Activated CD8-positive, alpha-beta memory T cell treated with anti-CD3 and anti-CD28 coated beads for 36 hours (primary cell): ENCODE results near the gene NR2C1. TPM values are rescaled to one million over a fixed set of nuclear protein-coding genes. Genes with fewer than 3 reads are reported as not detected.
"Not testable (repeated sequence)": the region's sequence is repeated elsewhere in the genome, so short reads cannot be mapped to it uniquely, and the experiment has no call there.

ENCODE experiments used
- CTCF ChIA-PET: fragments of 350-600 bp; sonication (Branson Sonifier 250); formaldehyde crosslinking; loops from one replicate; lab custom pipeline; 2021; ENCODE audit warnings: antibody characterized with exemption; lab: Charles Lee
- POLR2A ChIA-PET: fragments of 350-600 bp; sonication (Branson Sonifier 250); formaldehyde crosslinking; loops from one replicate; lab custom pipeline; 2021; ENCODE audit warnings: antibody characterized with exemption; lab: Charles Lee
- total RNA-seq, 2 experiments: library from RNA; stranded (reverse); gene quantifications; one replicate each; pipeline ENCODE4 v1.2.3, GENCODE V29; 2021

NR2C1 gene
- total RNA-seq, 2 experiments from 2014 or later, result 21.3 to 22.9 TPM

- CTCF ChIA-PET, result not testable (repeated sequence)
Measured at GRCh38 chr12:95095866-95096265, 22.4 kb upstream of the NR2C1 start.

GRCh38 chr12:95089462-95089861 lies 16.0 kb upstream of the NR2C1 start:
- CTCF ChIA-PET, result no interaction called here

More at GRCh38 chr12:95095866-95096265, 22.4 kb upstream of the NR2C1 start:
- POLR2A ChIA-PET, result not testable (repeated sequence)

GRCh38 chr12:95088379-95088778 lies 15.0 kb upstream of the NR2C1 start:
- CTCF ChIA-PET, result no interaction called here
- POLR2A ChIA-PET, result no interaction called here

More at GRCh38 chr12:95089462-95089861, 16.0 kb upstream of the NR2C1 start:
- POLR2A ChIA-PET, result no interaction called here

- ChIA-PET CTCF (interaction anchor here (2.7 kb wide), 1 partner anchor 12 kb away, joined by 8 read pairs; the partner anchor contains the start of gene NR2C1), POLR2A (no interaction called here)
Measured at GRCh38 chr12:95085612-95086011, 12.2 kb upstream of the NR2C1 start.

GRCh38 chr12:95083938-95084337 lies 10.5 kb upstream of the NR2C1 start:
- CTCF ChIA-PET, result interaction anchor here (2.7 kb wide), 1 partner anchor 11 kb away, joined by 8 read pairs; the partner anchor contains the start of gene NR2C1
- POLR2A ChIA-PET, result interaction anchor here (0.6 kb wide), 1 partner anchor 31 kb away, joined by 3 read pairs; no protein-coding TSS in a partner anchor

- ChIA-PET CTCF (interaction anchor here (2.7 kb wide), 1 partner anchor 10 kb away, joined by 8 read pairs; the partner anchor contains the start of gene NR2C1), POLR2A (no interaction called here)
Measured at GRCh38 chr12:95083471-95083870, 10.1 kb upstream of the NR2C1 start.

- ChIA-PET CTCF (no interaction called here), POLR2A (no interaction called here)
Measured at GRCh38 chr12:95077341-95077740, 3.9 kb upstream of the NR2C1 start.

- CTCF ChIA-PET, result no interaction called here
- POLR2A ChIA-PET, result no interaction called here
Measured at GRCh38 chr12:95074766-95075165, 1.3 kb upstream of the NR2C1 start.

GRCh38 chr12:95073698-95074520 lies 491 bp upstream of the NR2C1 start:
- CTCF ChIA-PET, result interaction anchor here (0.8 to 2.4 kb wide), 7 partner anchors 11 to 401 kb away, joined by 3 to 8 read pairs (median 4); partner anchors contain the start of genes FGD6, NDUFA12 and VEZT

GRCh38 chr12:95070378-95070777 lies 3.0 kb downstream of the NR2C1 start:
- ChIA-PET POLR2A (interaction anchor here (0.6 kb wide), 1 partner anchor 431 kb away, joined by 3 read pairs; no protein-coding TSS in a partner anchor), CTCF (no interaction called here)

More at GRCh38 chr12:95073698-95074520, 491 bp upstream of the NR2C1 start:
- POLR2A ChIA-PET, result interaction anchor here (0.6 to 1.6 kb wide), 5 partner anchors 70 to 900 kb away, joined by 3 to 10 read pairs (median 3); partner anchors contain the start of genes FGD6, NDUFA12 and VEZT

- POLR2A ChIA-PET, result interaction anchor here (0.6 kb wide), 1 partner anchor 21 kb away, joined by 3 read pairs; no protein-coding TSS in a partner anchor
- CTCF ChIA-PET, result no interaction called here
Measured at GRCh38 chr12:95066091-95066855, 7.1 kb downstream of the NR2C1 start.

- ChIA-PET CTCF (interaction anchor here (0.6 kb wide), 1 partner anchor 584 kb away, joined by 3 read pairs; no protein-coding TSS in a partner anchor), POLR2A (no interaction called here)
Measured at GRCh38 chr12:95060951-95061350, 12.5 kb downstream of the NR2C1 start.

GRCh38 chr12:95059984-95060383 lies 13.4 kb downstream of the NR2C1 start:
- CTCF ChIA-PET, result no interaction called here
- POLR2A ChIA-PET, result no interaction called here

- ChIA-PET CTCF (interaction anchor here (0.6 to 0.9 kb wide), 2 partner anchors 14 to 859 kb away, joined by 3 read pairs; no protein-coding TSS in a partner anchor), POLR2A (interaction anchor here (0.6 kb wide), 1 partner anchor 11 kb away, joined by 3 read pairs; no protein-coding TSS in a partner anchor)
Measured at GRCh38 chr12:95057424-95057823, 16.0 kb downstream of the NR2C1 start.

- CTCF ChIA-PET, result no interaction called here
- POLR2A ChIA-PET, result no interaction called here
Measured at GRCh38 chr12:95055057-95055456, 18.4 kb downstream of the NR2C1 start.

- CTCF ChIA-PET, result interaction anchor here (0.6 to 0.7 kb wide), 2 partner anchors 282 to 905 kb away, joined by 3 to 4 read pairs; no protein-coding TSS in a partner anchor
- POLR2A ChIA-PET, result no interaction called here
Measured at GRCh38 chr12:95054206-95054605, 19.2 kb downstream of the NR2C1 start.

GRCh38 chr12:95051241-95051640 lies 22.2 kb downstream of the NR2C1 start:
- CTCF ChIA-PET, result no interaction called here
- POLR2A ChIA-PET, result no interaction called here

- ChIA-PET CTCF (no interaction called here), POLR2A (no interaction called here)
Measured at GRCh38 chr12:95037906-95038305, 35.5 kb downstream of the NR2C1 start.

GRCh38 chr12:95034750-95035149 lies 38.7 kb downstream of the NR2C1 start:
- CTCF ChIA-PET, result no interaction called here
- POLR2A ChIA-PET, result no interaction called here
